DOHH2 (cell line): ENCODE measurements around the gene GOLGA6L10.
"Not testable (repeated sequence)": the region's sequence is repeated elsewhere in the genome, so short reads cannot be mapped to it uniquely, and the experiment has no call there.

Experiments used
- H3F3A ChIP-seq: fragments of 200-600 bp; sonication (generic), shearing (Covaris generic); 2 replicates; pipeline ENCODE4 v1.6.0; 2016; ENCODE audit warnings: antibody characterized with exemption, mild to moderate bottlenecking; ENCODE audit not compliant: control insufficient read depth, insufficient read depth
- H3K27ac ChIP-seq: fragments of 200-600 bp; sonication (generic); 2 replicates; pipeline ENCODE4 v1.5.1; 2014; ENCODE audit warnings: low read depth, mild to moderate bottlenecking, low read length, moderate library complexity
- H3K27me3 ChIP-seq: fragments of 200-600 bp; sonication (generic); 2 replicates; pipeline ENCODE4 v1.6.1; 2014; ENCODE audit warnings: mild to moderate bottlenecking, low read length, mixed read lengths; ENCODE audit not compliant: control insufficient read depth
- H3K36me3 ChIP-seq: fragments of 200-600 bp; sonication (generic); 2 replicates; pipeline ENCODE4 v1.6.1; 2014; ENCODE audit warnings: mild to moderate bottlenecking, low read length, moderate library complexity, mixed read lengths; ENCODE audit not compliant: control insufficient read depth
- H3K4me1 ChIP-seq: fragments of 200-600 bp; sonication (generic); 2 replicates; pipeline ENCODE4 v1.6.1; 2014; ENCODE audit warnings: mild to moderate bottlenecking, low read length, mixed read lengths; ENCODE audit not compliant: control insufficient read depth
- H3K4me2 ChIP-seq: fragments of 200-600 bp; sonication (generic); 2 replicates; pipeline ENCODE4 v1.6.0; 2014; ENCODE audit warnings: mild to moderate bottlenecking, low read length, moderate library complexity
- H3K4me3 ChIP-seq: fragments of 200-600 bp; sonication (generic); 2 replicates; pipeline ENCODE4 v1.5.1; 2014; ENCODE audit warnings: mild to moderate bottlenecking, low read length, mixed read lengths
- H3K79me2 ChIP-seq: fragments of 200-600 bp; sonication (generic); 2 replicates; pipeline ENCODE4 v1.6.1; 2014; ENCODE audit warnings: mild to moderate bottlenecking, low read length, mixed read lengths; ENCODE audit not compliant: control insufficient read depth
- H3K9me2 ChIP-seq: fragments of 200-600 bp; sonication (generic); replicated peaks from 2 replicates; pipeline ENCODE4 v1.6.1; 2014; ENCODE audit warnings: mild to moderate bottlenecking, low read length, mixed read lengths; ENCODE audit not compliant: control insufficient read depth
- H3K9me3 ChIP-seq: fragments of 200-600 bp; sonication (generic); 2 replicates; pipeline ENCODE4 v1.6.1; 2014; ENCODE audit warnings: antibody characterized with exemption, low read length, mixed read lengths; ENCODE audit not compliant: control insufficient read depth, insufficient read depth
- H4K20me1 ChIP-seq: fragments of 200-600 bp; sonication (generic); 2 replicates; pipeline ENCODE4 v1.6.0; 2014; ENCODE audit warnings: low read depth, mild to moderate bottlenecking, antibody characterized with exemption, low read length, moderate library complexity; ENCODE audit not compliant: control insufficient read depth, insufficient read depth
- EZH2phosphoT487 ChIP-seq: fragments of 200-600 bp; sonication (generic); IDR thresholded peaks from 2 replicates; pipeline ENCODE4 v1.6.1; 2017; ENCODE audit warnings: borderline replicate concordance, mild to moderate bottlenecking, antibody characterized with exemption, low read length, moderate library complexity, mixed read lengths
- TF ChIP-seq, protein P1 (sequence below): fragments of 200-600 bp; sonication (generic); IDR thresholded peaks from one replicate; pipeline ENCODE4 v1.5.1; 2014; ENCODE audit warnings: antibody characterized with exemption, mild to moderate bottlenecking, low read depth, low read length; ENCODE audit not compliant: poor library complexity, severe bottlenecking

The GOLGA6L10 gene

DNA sequence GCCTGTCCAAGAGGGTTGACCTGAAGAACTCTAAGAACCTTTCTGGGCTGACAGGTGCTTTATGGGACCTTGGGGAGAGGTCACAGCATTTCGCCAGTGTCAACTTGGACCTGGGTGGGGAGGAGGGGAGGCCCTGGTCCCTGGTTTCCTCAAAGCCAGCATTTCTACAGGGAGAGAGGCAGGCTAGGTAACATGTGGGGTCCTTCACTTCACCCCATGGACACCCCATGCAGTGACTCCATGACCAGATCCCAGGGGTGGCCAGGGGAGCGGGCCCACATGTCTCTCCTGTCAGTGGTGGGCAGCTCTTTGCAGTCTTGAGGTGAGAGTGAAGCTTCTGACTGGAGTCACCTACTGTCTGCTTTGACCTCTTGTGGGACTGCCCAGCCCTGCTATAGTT, 35.8 kb downstream of the GOLGA6L10 start:
- H3K4me2 ChIP-seq: no peak overlapping the region
- H3K79me2 ChIP-seq: no peaks in the 10 kb centered on the region
- H3K9me2 ChIP-seq: no peaks in the 10 kb centered on the region
- H3K9me3 ChIP-seq: no peaks in the 10 kb centered on the region
- H3K36me3 ChIP-seq: no peaks in the 10 kb centered on the region
- no peaks in the 10 kb centered on the region for H3F3A ChIP-seq
- H3K27ac ChIP-seq: no peak overlapping the region
- H3K4me1 ChIP-seq: no peaks in the 10 kb centered on the region
- no peaks in the 10 kb centered on the region for H4K20me1 ChIP-seq
- peaks cover 2% of the 10 kb centered on the region; the same call in 1 of the 2 replicates for H3K27me3 ChIP-seq
- H3K4me3 ChIP-seq: no peak overlapping the region
- TF ChIP-seq, protein P1, sequence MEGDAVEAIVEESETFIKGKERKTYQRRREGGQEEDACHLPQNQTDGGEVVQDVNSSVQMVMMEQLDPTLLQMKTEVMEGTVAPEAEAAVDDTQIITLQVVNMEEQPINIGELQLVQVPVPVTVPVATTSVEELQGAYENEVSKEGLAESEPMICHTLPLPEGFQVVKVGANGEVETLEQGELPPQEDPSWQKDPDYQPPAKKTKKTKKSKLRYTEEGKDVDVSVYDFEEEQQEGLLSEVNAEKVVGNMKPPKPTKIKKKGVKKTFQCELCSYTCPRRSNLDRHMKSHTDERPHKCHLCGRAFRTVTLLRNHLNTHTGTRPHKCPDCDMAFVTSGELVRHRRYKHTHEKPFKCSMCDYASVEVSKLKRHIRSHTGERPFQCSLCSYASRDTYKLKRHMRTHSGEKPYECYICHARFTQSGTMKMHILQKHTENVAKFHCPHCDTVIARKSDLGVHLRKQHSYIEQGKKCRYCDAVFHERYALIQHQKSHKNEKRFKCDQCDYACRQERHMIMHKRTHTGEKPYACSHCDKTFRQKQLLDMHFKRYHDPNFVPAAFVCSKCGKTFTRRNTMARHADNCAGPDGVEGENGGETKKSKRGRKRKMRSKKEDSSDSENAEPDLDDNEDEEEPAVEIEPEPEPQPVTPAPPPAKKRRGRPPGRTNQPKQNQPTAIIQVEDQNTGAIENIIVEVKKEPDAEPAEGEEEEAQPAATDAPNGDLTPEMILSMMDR: no peak
- TF ChIP-seq EZH2phosphoT487: no peak

DNA sequence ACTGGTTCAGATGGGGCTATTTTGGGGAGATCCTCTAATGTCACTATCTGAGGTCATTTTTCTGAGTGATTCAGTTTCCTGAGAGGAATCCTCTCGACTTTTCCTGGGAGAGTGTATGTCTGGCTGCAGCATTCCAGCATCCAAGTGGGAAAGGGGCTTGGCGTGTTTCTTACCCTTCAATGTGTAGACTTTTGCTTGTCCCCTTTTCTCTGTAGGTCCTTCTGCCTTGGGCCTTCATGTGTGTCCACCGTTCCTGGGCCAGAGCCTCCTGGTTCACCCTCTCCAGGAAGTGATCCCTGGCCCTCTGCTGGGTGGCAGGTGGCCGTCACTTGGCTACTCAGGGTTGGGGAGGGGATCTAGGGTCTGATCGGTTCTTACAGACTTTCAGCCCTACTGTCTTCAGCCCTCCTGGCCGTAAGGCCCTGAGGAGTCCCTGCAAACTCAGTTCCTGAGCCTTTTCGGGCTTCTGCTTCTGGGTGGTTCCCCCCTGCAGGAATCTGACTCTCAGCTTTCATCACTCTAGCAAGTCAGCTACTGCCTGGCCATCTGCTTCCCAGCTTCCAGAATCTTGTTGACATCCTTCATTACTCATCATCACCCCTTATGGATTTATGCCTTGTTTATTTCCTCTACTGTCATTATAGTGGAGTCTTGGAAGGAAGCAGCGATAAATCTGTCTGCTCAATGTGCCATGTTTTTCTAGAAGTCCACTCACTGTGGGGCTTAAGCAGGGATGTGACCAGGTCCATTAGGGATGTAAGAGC, 36.5 kb downstream of the GOLGA6L10 start:
- no peaks in the 10 kb centered on the region for H3F3A ChIP-seq
- H3K27ac ChIP-seq: no peak overlapping the region
- no peaks in the 10 kb centered on the region for H3K9me2 ChIP-seq
- H3K4me2 ChIP-seq: no peak overlapping the region
- no peaks in the 10 kb centered on the region for H3K79me2 ChIP-seq
- H3K36me3 ChIP-seq: no peaks in the 10 kb centered on the region
- TF ChIP-seq, protein P1: no peak
- no peak for TF ChIP-seq EZH2phosphoT487
- no peaks in the 10 kb centered on the region for H4K20me1 ChIP-seq
- H3K27me3 ChIP-seq: peaks cover 2% of the 10 kb centered on the region; the same call in 1 of the 2 replicates
- H3K4me3 ChIP-seq: no peak overlapping the region
- H3K4me1 ChIP-seq: no peaks in the 10 kb centered on the region
- no peaks in the 10 kb centered on the region for H3K9me3 ChIP-seq

DNA sequence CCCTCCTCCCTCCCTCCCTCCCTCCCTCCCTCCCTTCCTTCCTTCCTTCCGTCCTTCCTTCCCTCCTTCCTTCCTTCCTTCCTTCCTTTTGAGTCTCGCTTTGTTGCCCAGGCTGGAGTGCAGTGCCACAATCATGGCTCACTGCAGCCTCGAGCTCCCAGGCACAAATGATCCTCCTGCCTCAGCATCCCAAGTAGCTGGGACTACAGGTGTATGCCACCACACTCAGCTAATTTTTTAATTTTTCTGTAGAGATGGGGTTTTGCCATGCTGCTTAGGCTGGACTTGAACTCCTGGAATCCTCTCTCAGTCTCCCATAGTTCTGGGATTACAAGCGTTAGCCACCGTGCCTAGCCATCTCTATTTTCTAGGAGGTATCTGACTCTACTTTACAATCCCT, 38.0 kb downstream of the GOLGA6L10 start:
- not testable (repeated sequence) for H3K27me3 ChIP-seq, H3K4me2 ChIP-seq, H3K36me3 ChIP-seq, H3K9me3 ChIP-seq, H4K20me1 ChIP-seq, H3K9me2 ChIP-seq, H3K79me2 ChIP-seq, H3F3A ChIP-seq, H3K4me1 ChIP-seq, H3K4me3 ChIP-seq, H3K27ac ChIP-seq

DNA sequence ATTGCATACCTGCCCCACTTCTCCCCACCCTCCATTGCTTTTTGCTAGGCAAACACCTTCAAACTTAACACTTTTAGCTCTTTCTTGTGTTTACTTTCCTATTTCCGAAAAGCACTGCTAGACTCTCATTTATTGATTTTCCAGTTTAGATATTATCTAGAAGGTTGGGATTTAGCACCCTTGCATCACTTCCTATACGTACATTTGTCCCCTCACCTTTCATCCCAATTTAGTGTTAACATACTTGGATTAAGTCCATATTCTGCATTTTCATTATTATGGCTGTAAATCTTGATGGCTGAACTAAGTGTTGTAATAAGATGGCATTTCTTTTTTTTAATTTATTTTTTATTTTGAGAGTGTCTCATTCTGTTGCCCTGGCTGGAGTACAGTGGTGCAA, 39.5 kb downstream of the GOLGA6L10 start:
- no peaks in the 10 kb centered on the region for H4K20me1 ChIP-seq
- H3K27ac ChIP-seq: no peak overlapping the region
- H3K36me3 ChIP-seq: no peaks in the 10 kb centered on the region
- TF ChIP-seq, protein P1: no peak
- TF ChIP-seq EZH2phosphoT487: no peak
- H3F3A ChIP-seq: no peaks in the 10 kb centered on the region
- no peaks in the 10 kb centered on the region for H3K9me3 ChIP-seq
- no peaks in the 10 kb centered on the region for H3K4me1 ChIP-seq
- peaks cover 2% of the 10 kb centered on the region; the same call in 1 of the 2 replicates for H3K27me3 ChIP-seq
- no peak overlapping the region for H3K4me3 ChIP-seq
- H3K79me2 ChIP-seq: no peaks in the 10 kb centered on the region
- H3K9me2 ChIP-seq: no peaks in the 10 kb centered on the region
- no peak overlapping the region for H3K4me2 ChIP-seq
